Activated CD8-positive, alpha-beta T cell treated with anti-CD3 and anti-CD28 coated beads for 36 hours (primary cell): ENCODE data around the gene ATXN7. TPM values are rescaled to one million over a fixed set of nuclear protein-coding genes. Genes with fewer than 3 reads are reported as not detected.

Experiments
- ATAC-seq: fragments of 200-7000 bp; cut with Tn5 transposase; one replicate; pipeline ENCODE4 v1.10.0; 2021; ENCODE audit warnings: mild to moderate bottlenecking, moderate library complexity
- CTCF ChIA-PET: fragments of 350-600 bp; sonication (Branson Sonifier 250); formaldehyde crosslinking; loops from one replicate; lab custom pipeline; 2021; ENCODE audit warnings: antibody characterized with exemption; lab: Charles Lee
- POLR2A ChIA-PET: fragments of 350-600 bp; sonication (Branson Sonifier 250); formaldehyde crosslinking; loops from one replicate; lab custom pipeline; 2021; ENCODE audit warnings: antibody characterized with exemption; lab: Charles Lee
- DNase-seq: peaks from one replicate; pipeline ENCODE4 v3.0.0-alpha.2; 2020
- H3K27ac Mint-ChIP-seq: one replicate; pipeline ENCODE4 v1.8.0; 2021; ENCODE audit warnings: mild to moderate bottlenecking, mixed read lengths
- H3K27me3 Mint-ChIP-seq: one replicate; pipeline ENCODE4 v1.8.0; 2021; ENCODE audit warnings: mixed read lengths
- H3K36me3 Mint-ChIP-seq: one replicate; pipeline ENCODE4 v1.8.0; 2021; ENCODE audit warnings: low read depth, mixed read lengths
- H3K4me1 Mint-ChIP-seq: one replicate; pipeline ENCODE4 v1.8.0; 2021; ENCODE audit warnings: low read depth, mixed read lengths
- H3K4me3 Mint-ChIP-seq: one replicate; pipeline ENCODE4 v1.8.0; 2021; ENCODE audit warnings: mild to moderate bottlenecking, moderate library complexity, mixed read lengths
- H3K9me3 Mint-ChIP-seq: one replicate; pipeline ENCODE4 v1.8.0; 2021; ENCODE audit warnings: mixed read lengths
- intact Hi-C: fragments of 100-400 bp; cut with micrococcal nuclease; formaldehyde crosslinking; loops from one replicate; pipeline ENCODE4 v1.10.0; 2022
- total RNA-seq, 2 experiments: library from RNA; stranded (reverse); gene quantifications; one replicate each; pipeline ENCODE4 v1.2.3, GENCODE V29; 2021
- TF ChIP-seq, protein P1 (sequence below): fragments of 200-600 bp; IDR thresholded peaks from one replicate; pipeline ENCODE4 v1.8.0; 2022; ENCODE audit warnings: antibody characterized with exemption, mild to moderate bottlenecking

ATXN7 gene
- total RNA-seq, 2 experiments from 2014 or later, result 22.5 to 25.9 TPM

DNA sequence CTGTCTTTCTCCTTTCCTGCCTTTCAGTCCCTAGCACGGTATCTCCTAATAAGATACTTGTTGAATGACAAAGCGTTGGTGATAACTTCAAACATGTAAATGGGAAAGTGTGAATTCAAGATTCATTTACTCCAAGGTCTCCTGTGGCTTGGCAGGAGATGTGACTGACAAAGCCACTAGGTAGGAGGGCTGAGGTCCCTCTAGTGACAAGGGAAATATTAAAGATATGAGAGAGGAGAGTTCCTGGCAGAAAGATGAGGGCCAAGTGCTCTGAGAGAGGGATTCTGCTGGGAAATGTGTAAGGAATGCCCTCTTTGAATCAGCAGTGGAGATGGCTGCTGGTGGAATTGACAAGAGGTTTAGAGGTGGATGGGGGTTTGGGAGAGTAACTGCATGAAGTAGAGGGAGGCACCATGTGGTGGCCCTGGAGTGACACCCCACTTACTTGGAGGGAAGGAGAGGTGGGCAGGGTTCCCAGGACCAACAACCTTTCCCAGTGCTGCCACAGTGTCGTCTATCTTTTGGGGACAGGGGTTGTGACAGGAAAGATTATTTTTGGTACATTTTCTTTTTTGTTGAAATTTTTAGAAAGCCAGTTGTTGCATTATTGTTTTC, 91.5 kb downstream of the ATXN7 start:
- no peaks in the 10 kb centered on the region for H3K27me3 Mint-ChIP-seq
- peaks cover 16% of the 10 kb centered on the region for H3K36me3 Mint-ChIP-seq
- ChIA-PET POLR2A (no interaction called here), CTCF (interaction anchor here (32.0 kb wide), 1 partner anchor 32 kb away, joined by 595 read pairs; no protein-coding TSS in a partner anchor)
- no peaks in the 10 kb centered on the region for H3K9me3 Mint-ChIP-seq
- peak overlapping the region; percentile 17 for H3K27ac Mint-ChIP-seq
- DNase-seq (no peak), ATAC-seq (no peak)
- no peak overlapping the region for H3K4me3 Mint-ChIP-seq
- intact Hi-C loops, result no loop called here
- peaks cover 34% of the 10 kb centered on the region for H3K4me1 Mint-ChIP-seq
- TF ChIP-seq, protein P1, sequence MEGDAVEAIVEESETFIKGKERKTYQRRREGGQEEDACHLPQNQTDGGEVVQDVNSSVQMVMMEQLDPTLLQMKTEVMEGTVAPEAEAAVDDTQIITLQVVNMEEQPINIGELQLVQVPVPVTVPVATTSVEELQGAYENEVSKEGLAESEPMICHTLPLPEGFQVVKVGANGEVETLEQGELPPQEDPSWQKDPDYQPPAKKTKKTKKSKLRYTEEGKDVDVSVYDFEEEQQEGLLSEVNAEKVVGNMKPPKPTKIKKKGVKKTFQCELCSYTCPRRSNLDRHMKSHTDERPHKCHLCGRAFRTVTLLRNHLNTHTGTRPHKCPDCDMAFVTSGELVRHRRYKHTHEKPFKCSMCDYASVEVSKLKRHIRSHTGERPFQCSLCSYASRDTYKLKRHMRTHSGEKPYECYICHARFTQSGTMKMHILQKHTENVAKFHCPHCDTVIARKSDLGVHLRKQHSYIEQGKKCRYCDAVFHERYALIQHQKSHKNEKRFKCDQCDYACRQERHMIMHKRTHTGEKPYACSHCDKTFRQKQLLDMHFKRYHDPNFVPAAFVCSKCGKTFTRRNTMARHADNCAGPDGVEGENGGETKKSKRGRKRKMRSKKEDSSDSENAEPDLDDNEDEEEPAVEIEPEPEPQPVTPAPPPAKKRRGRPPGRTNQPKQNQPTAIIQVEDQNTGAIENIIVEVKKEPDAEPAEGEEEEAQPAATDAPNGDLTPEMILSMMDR, result no peak

- Mint-ChIP-seq H3K36me3 (peaks cover 20% of the 10 kb centered on the region), H3K4me3 (no peak overlapping the region), H3K27me3 (no peaks in the 10 kb centered on the region), H3K9me3 (no peaks in the 10 kb centered on the region), H3K27ac (no peak overlapping the region), H3K4me1 (peaks cover 35% of the 10 kb centered on the region)
- ATAC-seq (no peak), DNase-seq (no peak)
- TF ChIP-seq, protein P1, result no peak
- ChIA-PET CTCF (interaction anchor here (1.4 to 32.0 kb wide), 2 partner anchors 18 to 32 kb away, joined by 4 to 595 read pairs; no protein-coding TSS in a partner anchor), POLR2A (interaction anchor here (0.7 kb wide), 1 partner anchor 36 kb away, joined by 3 read pairs; no protein-coding TSS in a partner anchor)
- intact Hi-C loops, result no loop called here
Observed at GRCh38 chr3:63955830-63956545, 92.3 kb downstream of the ATXN7 start.

GRCh38 chr3:63959146-63959545, 95.5 kb downstream of the ATXN7 start:
- peak overlapping the region; percentile 43 for H3K27ac Mint-ChIP-seq
- POLR2A ChIA-PET, result no interaction called here
- TF ChIP-seq, protein P1, result no peak

DNA sequence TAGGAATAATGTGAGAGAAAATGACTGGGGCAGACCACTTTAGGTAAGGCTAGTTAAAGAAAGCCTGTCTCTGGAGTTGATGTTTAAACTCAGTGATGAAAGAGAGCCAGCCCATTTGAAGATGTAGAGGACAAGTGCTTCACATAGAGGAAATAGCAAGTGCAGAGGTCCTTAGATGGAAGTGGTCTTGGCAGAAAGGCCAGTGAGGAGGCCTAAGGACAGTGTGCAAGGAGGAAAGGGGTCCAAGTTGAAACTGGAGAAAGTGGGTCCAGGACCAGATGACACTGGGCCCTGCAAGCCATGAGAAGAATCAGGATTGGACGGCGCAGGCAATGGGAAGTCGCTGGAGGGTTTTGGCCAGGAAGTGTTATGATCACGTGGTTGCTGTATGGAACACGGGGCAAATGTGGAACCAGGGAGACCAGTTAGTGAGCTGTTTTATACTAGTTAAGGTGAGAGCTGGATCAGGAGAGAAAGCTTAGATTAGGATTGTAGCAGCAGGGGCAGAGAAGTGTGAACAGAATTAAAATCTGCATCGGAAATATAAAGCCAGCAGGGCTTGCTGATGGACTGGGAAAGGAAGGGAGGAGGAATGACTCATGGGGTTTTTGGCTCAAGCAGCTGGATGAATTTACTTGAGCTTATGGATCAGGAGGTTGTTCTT, 96.5 kb downstream of the ATXN7 start:
- Mint-ChIP-seq H3K9me3 (no peaks in the 10 kb centered on the region), H3K27me3 (no peaks in the 10 kb centered on the region), H3K36me3 (peaks cover 7% of the 10 kb centered on the region), H3K27ac (peak overlapping the region; percentile 78), H3K4me3 (peak overlapping the region; percentile 19), H3K4me1 (peaks cover 39% of the 10 kb centered on the region)
- intact Hi-C loops, result loop anchor here (10.0 kb wide), 1 partner anchor 45 kb away; the partner anchor contains the start of gene SCAANT1
- TF ChIP-seq, protein P1, result no peak
- ATAC-seq, result no peak
- DNase-seq, result no peak
- ChIA-PET CTCF (interaction anchor here (1.0 to 32.0 kb wide), 5 partner anchors 8 to 62 kb away, joined by 3 to 595 read pairs (median 20); partner anchors contain the start of gene PSMD6), POLR2A (no interaction called here)

More at GRCh38 chr3:63959146-63959545, 95.5 kb downstream of the ATXN7 start:
- ATAC-seq (no peak), DNase-seq (no peak)
- CTCF ChIA-PET, result interaction anchor here (1.6 to 32.0 kb wide), 3 partner anchors 8 to 28 kb away, joined by 4 to 595 read pairs (median 7); no protein-coding TSS in a partner anchor
- Mint-ChIP-seq H3K4me3 (no peak overlapping the region), H3K4me1 (peaks cover 31% of the 10 kb centered on the region), H3K27me3 (no peaks in the 10 kb centered on the region), H3K36me3 (peaks cover 12% of the 10 kb centered on the region), H3K9me3 (no peaks in the 10 kb centered on the region)
- intact Hi-C loops, result no loop called here
